HUES6 (cell line): ENCODE results near the gene PCBP1.

ENCODE experiments used
- H3K27ac ChIP-seq: 2 replicates; pipeline ENCODE4 v1.7.0; 2013; ENCODE audit warnings: low read depth, mild to moderate bottlenecking, low read length, inconsistent platforms
- H3K27me3 ChIP-seq: 2 replicates; pipeline ENCODE4 v1.6.1; 2013; ENCODE audit warnings: low read length; ENCODE audit not compliant: control insufficient read depth, insufficient read depth
- H3K36me3 ChIP-seq: 2 replicates; pipeline ENCODE4 v1.6.1; 2013; ENCODE audit warnings: low read length; ENCODE audit not compliant: control insufficient read depth, insufficient read depth
- H3K4me1 ChIP-seq: 2 replicates; pipeline ENCODE4 v1.6.1; 2013; ENCODE audit warnings: low read length; ENCODE audit not compliant: control insufficient read depth, insufficient read depth
- H3K4me3 ChIP-seq: 2 replicates; pipeline ENCODE4 v1.5.1; 2013; ENCODE audit warnings: low read depth, low read length
- H3K9ac ChIP-seq: one replicate; pipeline ENCODE4 v1.6.1; 2013; ENCODE audit warnings: mild to moderate bottlenecking, low read length
- H3K9me3 ChIP-seq: 2 replicates; pipeline ENCODE4 v1.6.1; 2013; ENCODE audit warnings: low read depth, low read length; ENCODE audit not compliant: control insufficient read depth, insufficient read depth

The PCBP1 gene

GRCh38 chr2:70086838-70087701, at the start of gene PCBP1:
PCBP1 (plus strand) TSS chr2:70087477; CDS start chr2:70087744, 267 bp downstream.
- peaks cover 37% of the 10 kb centered on the region for H3K4me1 ChIP-seq
- H3K4me3 ChIP-seq, result peak within 1 kb of the TSS; percentile 92
- H3K9ac ChIP-seq, result peak within 1 kb of the TSS; percentile 100
- no peaks in the 10 kb centered on the region for H3K9me3 ChIP-seq
- H3K27me3 ChIP-seq, result no peaks in the 10 kb centered on the region
- H3K36me3 ChIP-seq, result peaks cover 35% of the 10 kb centered on the region
- H3K27ac ChIP-seq, result peak within 1 kb of the TSS; percentile 99

- no peaks in the 10 kb centered on the region for H3K4me1 ChIP-seq
- H3K9me3 ChIP-seq, result no peaks in the 10 kb centered on the region
- H3K27me3 ChIP-seq, result no peaks in the 10 kb centered on the region
- no peak overlapping the region for H3K9ac ChIP-seq
- no peaks in the 10 kb centered on the region for H3K36me3 ChIP-seq
- no peak overlapping the region for H3K27ac ChIP-seq
- no peak overlapping the region for H3K4me3 ChIP-seq
These were observed 47.9 kb upstream of the PCBP1 start for GRCh38 chr2:70039366-70039765.

DNA sequence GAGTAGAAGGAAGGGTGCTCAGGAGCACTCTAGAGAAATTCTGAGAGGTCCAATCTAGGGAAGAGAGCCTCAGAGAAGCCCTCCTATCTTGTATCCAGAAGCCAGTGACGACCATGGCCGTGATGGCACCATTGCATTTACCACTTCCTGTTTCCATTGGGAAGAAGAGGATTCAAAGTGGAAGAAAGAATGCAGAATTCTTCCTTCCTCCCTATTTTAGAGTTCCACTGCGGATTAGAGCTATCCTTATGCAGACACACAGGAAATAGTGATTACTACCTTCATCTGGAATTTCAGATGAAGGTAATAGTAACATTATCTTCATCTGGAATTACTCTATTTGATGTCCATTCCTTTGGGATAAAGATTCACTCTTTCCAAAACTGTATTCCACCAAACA, 45.6 kb upstream of the PCBP1 start:
- Histone ChIP-seq H3K4me3 (no peak overlapping the region), H3K4me1 (no peaks in the 10 kb centered on the region), H3K27me3 (no peaks in the 10 kb centered on the region), H3K27ac (no peak overlapping the region), H3K9ac (no peak overlapping the region), H3K36me3 (peaks cover 6% of the 10 kb centered on the region), H3K9me3 (no peaks in the 10 kb centered on the region)

DNA sequence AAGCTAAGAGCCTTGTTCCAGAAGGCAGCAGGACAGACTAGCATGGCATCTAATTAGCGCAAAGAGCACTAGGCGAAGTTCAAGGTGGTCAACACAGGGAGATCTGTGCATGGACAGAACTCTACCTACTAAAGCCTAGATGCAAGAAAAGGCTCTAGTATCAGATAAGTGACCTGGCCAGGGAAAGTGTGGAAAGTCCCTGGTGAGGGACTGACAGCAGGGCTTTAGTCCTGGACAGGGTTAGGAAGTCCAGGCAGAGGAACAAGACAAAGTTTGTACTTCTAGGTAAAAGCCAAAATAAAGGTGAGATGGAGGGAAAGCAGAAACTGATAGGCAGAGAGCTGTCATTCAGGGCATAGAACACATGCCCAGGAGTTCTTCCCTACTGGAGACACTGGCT, 45.0 kb upstream of the PCBP1 start:
- no peak overlapping the region for H3K4me3 ChIP-seq
- H3K9ac ChIP-seq, result no peak overlapping the region
- peaks cover 8% of the 10 kb centered on the region for H3K36me3 ChIP-seq
- no peaks in the 10 kb centered on the region for H3K4me1 ChIP-seq
- H3K27me3 ChIP-seq, result no peaks in the 10 kb centered on the region
- H3K9me3 ChIP-seq, result no peaks in the 10 kb centered on the region
- no peak overlapping the region for H3K27ac ChIP-seq

DNA sequence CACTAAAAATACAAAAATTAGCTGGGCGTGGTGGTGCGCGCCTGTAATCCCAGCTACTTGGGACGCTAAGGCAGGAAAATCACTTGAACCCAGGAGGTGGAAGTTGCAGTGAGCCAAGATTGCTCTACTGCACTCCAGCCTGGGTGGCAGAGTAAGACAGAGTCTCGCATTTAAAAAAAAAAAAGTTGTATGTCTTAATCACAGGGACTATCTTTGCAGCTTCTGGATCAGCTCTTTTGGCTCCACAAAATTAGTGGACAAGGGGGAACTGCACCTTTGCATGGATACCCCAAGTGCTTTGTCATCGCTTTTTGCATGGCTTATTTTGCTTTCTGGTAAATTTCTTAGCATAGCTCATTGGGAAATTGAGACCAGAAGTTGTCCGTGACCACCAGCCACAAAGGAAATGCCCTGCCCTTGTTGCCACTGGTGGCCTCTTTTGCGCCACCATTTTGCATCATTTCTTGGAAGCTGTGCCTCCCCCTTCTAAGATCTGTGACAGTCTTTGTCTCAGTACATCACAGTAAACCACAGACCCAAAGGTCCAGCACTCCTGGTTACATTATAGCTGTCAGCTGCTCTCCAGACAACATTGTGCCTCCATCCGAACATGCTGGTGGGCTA, 43.9 kb upstream of the PCBP1 start:
- Histone ChIP-seq H3K9me3 (no peaks in the 10 kb centered on the region), H3K27me3 (no peaks in the 10 kb centered on the region), H3K4me3 (no peak overlapping the region), H3K9ac (no peak overlapping the region), H3K27ac (no peak overlapping the region), H3K4me1 (no peaks in the 10 kb centered on the region), H3K36me3 (peaks cover 10% of the 10 kb centered on the region)

GRCh38 chr2:70044290-70045040, 42.8 kb upstream of the PCBP1 start:
- Histone ChIP-seq H3K36me3 (peaks cover 18% of the 10 kb centered on the region), H3K27ac (no peak overlapping the region), H3K4me3 (no peak overlapping the region), H3K9ac (no peak overlapping the region), H3K9me3 (no peaks in the 10 kb centered on the region), H3K4me1 (no peaks in the 10 kb centered on the region), H3K27me3 (no peaks in the 10 kb centered on the region)

GRCh38 chr2:70045405-70045804, 41.9 kb upstream of the PCBP1 start:
- H3K27ac ChIP-seq, result no peak overlapping the region
- no peaks in the 10 kb centered on the region for H3K9me3 ChIP-seq
- no peaks in the 10 kb centered on the region for H3K4me1 ChIP-seq
- H3K9ac ChIP-seq, result no peak overlapping the region
- H3K27me3 ChIP-seq, result no peaks in the 10 kb centered on the region
- H3K36me3 ChIP-seq, result peaks cover 25% of the 10 kb centered on the region
- no peak overlapping the region for H3K4me3 ChIP-seq

DNA sequence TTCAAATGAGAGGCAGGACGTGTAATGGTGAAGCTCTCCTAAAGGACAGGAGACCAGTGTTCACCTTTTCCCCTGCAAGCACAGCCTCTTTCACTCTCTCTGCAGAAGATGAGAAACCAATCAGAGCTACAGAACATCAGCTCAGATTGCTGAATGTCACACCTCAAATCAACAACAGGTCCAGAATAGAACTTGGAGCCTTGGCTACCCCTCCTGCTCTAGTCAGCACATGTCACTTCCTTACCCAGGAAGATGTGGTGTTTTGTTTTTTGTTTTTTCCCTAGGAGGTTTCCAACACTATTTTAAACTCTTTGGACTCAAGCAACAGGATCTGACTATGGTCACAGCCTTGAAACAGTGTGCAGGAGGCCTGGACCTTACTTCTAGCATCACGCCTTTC, 41.3 kb upstream of the PCBP1 start:
- Histone ChIP-seq H3K27ac (no peak overlapping the region), H3K4me3 (no peak overlapping the region), H3K36me3 (peaks cover 31% of the 10 kb centered on the region), H3K4me1 (no peaks in the 10 kb centered on the region), H3K27me3 (no peaks in the 10 kb centered on the region), H3K9ac (no peak overlapping the region), H3K9me3 (no peaks in the 10 kb centered on the region)

DNA sequence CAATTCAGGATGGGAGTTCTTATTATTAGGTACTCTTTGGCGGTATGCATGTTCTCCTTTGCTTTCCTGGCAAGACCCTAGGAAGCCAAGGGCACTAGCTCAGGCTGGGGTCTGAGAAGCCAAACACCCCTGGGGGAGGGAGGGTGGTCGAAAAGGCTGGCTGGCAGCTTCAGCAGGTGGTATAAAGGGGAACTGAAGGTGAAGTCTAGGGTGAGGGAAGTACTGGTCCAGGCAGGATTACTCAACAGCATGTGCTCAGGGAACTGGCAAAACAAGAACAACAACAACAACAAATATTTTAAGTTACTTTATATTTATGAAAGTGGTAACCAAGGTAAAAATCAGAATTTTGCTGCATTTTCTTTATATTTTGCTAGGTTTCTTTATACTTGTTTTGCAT, 40.7 kb upstream of the PCBP1 start:
- no peak overlapping the region for H3K4me3 ChIP-seq
- H3K4me1 ChIP-seq, result no peaks in the 10 kb centered on the region
- H3K27me3 ChIP-seq, result no peaks in the 10 kb centered on the region
- no peak overlapping the region for H3K27ac ChIP-seq
- H3K9me3 ChIP-seq, result no peaks in the 10 kb centered on the region
- no peak overlapping the region for H3K9ac ChIP-seq
- peaks cover 36% of the 10 kb centered on the region for H3K36me3 ChIP-seq

DNA sequence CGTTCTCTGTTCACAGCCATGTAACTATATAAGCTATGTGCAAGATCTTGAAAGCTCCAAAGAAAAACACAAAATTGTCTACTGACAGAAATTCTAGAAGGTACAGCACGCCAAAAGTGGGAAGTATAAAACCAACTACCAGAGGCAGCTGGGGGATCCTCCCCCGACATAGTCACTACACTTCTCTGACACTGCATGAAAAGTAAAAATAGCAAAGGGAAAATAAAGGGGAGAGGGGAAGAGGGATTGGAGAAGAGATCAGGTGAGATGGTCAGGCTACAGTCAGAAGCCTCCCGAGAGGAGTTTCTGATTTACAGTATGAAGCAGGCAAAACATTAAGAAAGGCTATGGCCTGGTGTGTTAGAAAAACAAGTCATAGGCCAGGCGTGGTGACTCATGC, 39.8 kb upstream of the PCBP1 start:
- Histone ChIP-seq H3K4me1 (no peaks in the 10 kb centered on the region), H3K27me3 (no peaks in the 10 kb centered on the region), H3K36me3 (peaks cover 36% of the 10 kb centered on the region), H3K4me3 (no peak overlapping the region), H3K9ac (no peak overlapping the region), H3K9me3 (no peaks in the 10 kb centered on the region), H3K27ac (no peak overlapping the region)

DNA sequence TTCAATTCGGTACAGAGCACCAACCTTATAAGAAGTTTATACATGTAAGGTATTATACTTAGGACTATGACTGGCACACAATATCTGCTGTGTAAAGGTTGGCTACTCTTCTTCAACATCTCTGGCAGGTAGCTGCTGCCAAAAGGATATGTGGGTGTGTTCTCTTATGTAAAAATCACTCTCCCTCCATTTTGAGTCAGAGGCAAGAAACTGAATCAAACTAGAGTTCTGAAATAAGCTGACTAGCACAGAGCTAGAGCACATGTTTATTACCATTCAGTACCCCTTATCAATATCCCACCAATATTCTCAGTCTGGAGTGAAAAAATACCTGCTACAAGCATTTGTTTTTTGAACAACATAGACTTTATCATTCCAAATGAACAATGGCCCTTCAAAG, 38.0 kb upstream of the PCBP1 start:
- no peak overlapping the region for H3K27ac ChIP-seq
- no peak overlapping the region for H3K9ac ChIP-seq
- H3K36me3 ChIP-seq, result peaks cover 48% of the 10 kb centered on the region
- H3K4me1 ChIP-seq, result no peaks in the 10 kb centered on the region
- H3K9me3 ChIP-seq, result no peaks in the 10 kb centered on the region
- H3K4me3 ChIP-seq, result no peak overlapping the region
- no peaks in the 10 kb centered on the region for H3K27me3 ChIP-seq
